AG10803 (cell line): ENCODE results near the gene C1orf115.

ENCODE experiments used
- DNase-seq: peaks from one replicate; pipeline ENCODE4 v3.0.0; 2010; ENCODE audit warnings: low read depth
- H3K4me3 ChIP-seq: 2 replicates; pipeline ENCODE4 v1.5.1; 2011; ENCODE audit warnings: mild to moderate bottlenecking, low read length, control low read depth
- CTCF ChIP-seq: conservative IDR thresholded peaks from 2 replicates; pipeline ENCODE4 v1.5.1; 2011; ENCODE audit warnings: mild to moderate bottlenecking, low read length, control low read depth, inconsistent platforms

The C1orf115 gene

GRCh38 chr1:220741349-220741748, 51.2 kb downstream of the C1orf115 start:
- H3K4me3 ChIP-seq = no peak overlapping the region
- TF ChIP-seq CTCF = no peak
- DNase-seq = no peak

GRCh38 chr1:220741825-220742224, 51.7 kb downstream of the C1orf115 start:
- no peak for DNase-seq
- TF ChIP-seq CTCF = no peak
- H3K4me3 ChIP-seq = no peak overlapping the region

- no peak for DNase-seq
- TF ChIP-seq CTCF = no peak
- H3K4me3 ChIP-seq = no peak overlapping the region
These were observed 52.4 kb downstream of the C1orf115 start for GRCh38 chr1:220742520-220742919.

- TF ChIP-seq CTCF = no peak
- H3K4me3 ChIP-seq = no peak overlapping the region
- no peak for DNase-seq
These were observed 56.7 kb downstream of the C1orf115 start for GRCh38 chr1:220746851-220747250.

GRCh38 chr1:220747437-220748088, 57.4 kb downstream of the C1orf115 start:
- peak overlapping the region; percentile 83 for H3K4me3 ChIP-seq
- no peak for DNase-seq
- no peak for TF ChIP-seq CTCF

GRCh38 chr1:220748089-220748934, 58.1 kb downstream of the C1orf115 start, which contains the start of gene MTARC2:
TSS of gene MTARC2 (plus strand) at chr1:220748322. CDS start at chr1:220748532, 210 bp downstream.
- H3K4me3 ChIP-seq = peak within 1 kb of the TSS; percentile 83
- peak; percentile 73 for DNase-seq

More at GRCh38 chr1:220748089-220748934, 58.1 kb downstream of the C1orf115 start, which contains the start of gene MTARC2:
- TF ChIP-seq CTCF = no peak
